ENCODE data around the gene LIMA1.

LIMA1 gene

GRCh38 chr12:50214018-50214417 is 69.3 kb downstream of the LIMA1 start:
- no peak for DNase-seq

DNA sequence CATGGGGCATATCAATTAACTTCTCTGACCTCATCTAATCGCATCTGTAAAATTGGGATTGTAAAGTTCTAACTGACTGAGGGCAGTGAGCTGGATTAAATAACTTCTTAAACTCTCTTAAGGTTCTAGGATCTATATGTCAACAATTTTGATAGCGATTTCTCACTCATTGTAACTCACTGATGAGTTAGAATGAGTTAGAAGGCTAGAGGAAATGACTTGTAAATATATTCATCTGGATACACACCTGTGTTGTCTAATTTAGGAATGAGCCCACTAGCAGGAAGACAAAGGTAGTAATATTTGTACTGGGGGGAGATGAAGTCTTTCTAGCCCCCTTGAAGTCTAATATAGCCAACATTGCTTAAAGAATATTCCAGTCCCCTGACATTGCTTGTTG is 69.9 kb downstream of the LIMA1 start:
- no peak for DNase-seq

DNA sequence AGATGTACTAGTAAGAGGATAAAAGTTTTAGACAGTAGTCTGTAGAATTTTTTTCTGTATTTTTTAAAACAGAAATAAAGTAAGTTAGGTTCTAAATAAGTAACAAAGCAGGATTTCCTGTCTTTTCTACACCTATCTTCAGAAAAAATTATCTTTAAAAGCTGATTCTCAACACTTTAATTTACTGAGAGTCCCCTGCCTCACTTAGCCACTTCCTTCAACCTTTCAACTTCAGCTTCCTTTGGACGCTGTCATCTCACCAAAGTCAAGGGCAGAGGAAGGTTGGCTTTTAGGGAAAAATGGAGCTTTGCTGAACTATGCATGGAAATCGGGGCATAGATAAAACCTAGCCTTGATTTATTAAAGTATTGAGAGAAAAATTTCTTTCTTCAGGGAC is 71.3 kb downstream of the LIMA1 start:
- no peak for DNase-seq

DNA sequence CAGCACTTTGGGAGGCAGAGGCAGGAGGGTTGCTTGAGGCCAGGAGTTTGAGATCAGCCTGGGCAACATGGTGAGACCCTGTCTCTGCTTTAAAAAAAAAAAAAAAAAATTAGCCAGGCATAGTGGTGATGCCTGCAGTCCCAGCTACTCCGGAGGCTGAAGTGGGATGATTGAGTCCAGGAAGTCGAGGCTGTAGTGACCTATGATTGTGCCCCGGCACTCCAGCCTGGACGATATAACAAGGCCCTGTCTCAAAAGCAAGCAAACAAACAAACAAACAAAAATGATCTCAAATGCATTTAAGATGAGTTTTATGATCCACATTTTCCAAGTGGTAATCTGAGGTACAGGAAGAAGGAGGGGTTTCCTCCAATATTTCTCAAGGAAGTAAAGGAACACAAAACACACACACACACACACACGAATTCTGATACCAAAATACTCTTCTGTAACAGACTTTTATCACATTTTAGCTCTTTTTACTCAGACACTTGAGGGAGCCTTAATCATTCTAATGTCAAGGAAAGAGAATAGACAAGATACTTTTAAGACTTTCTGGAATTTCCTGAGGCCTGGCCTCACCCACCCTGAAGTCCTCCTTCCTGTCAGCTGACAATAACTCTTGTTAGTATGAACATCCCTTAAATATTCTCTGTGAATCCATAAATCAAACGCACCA is 71.8 kb downstream of the LIMA1 start:
- no peak for DNase-seq

DNA sequence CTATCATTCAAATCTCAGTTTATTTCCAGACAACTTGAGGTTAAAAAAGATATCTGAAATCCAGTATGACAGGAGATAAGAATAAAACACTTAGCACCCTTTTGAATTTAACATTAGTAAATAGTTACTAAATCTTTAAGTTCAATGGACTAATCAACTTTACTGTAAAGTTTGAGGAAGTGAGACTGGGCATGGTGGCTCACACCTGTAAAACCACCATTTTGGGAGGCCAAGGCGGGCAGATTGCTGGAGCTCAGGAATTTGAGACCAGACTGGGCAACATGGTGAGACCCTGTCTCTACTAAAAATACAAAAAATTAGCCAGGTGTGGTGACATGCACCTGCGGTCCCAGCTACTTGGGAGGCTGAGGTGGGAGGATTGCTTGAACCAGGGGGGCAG is 75.9 kb downstream of the LIMA1 start:
- DNase-seq, result no peak

DNA sequence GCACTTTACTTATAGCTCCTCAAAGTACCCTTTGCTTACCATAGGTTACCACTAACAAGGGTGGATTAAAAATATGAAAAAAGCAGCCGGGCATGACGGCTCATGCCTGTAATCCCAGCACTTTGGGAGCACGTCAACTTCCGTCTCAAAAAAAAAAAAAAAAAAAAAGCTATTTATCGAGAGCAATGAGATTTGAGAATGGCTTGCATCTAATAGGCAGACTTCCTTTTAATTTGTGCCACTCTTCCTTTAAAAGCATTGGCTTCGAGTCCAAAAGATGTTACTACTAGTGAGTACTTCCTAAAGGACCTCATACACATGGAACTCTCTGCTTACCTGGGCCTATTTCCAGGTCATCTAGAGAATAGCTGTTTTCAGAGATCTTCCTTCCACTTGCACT is 77.7 kb downstream of the LIMA1 start:
- no peak for DNase-seq

DNA sequence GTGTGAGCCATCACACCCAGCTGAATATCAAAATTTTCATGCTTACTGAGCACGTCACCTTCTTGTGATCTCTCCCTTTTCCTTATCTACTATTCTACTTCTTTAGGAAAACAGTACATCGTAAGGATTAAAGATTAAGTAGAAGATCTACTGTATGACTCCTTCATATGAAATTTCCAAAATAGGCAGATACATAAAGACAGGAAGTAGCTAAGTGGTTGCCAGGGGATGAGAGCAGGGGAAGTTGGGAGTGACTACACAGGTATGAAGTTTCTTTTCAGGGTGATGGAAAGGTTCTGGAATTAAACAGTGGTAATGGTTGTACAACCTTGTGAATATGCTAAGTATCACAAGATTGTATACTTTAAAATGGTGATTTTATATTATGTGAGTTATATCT is 79.6 kb downstream of the LIMA1 start:
- no peak for DNase-seq

- DNase-seq, result no peak
Observed at GRCh38 chr12:50201987-50202521, 81.3 kb downstream of the LIMA1 start.

DNA sequence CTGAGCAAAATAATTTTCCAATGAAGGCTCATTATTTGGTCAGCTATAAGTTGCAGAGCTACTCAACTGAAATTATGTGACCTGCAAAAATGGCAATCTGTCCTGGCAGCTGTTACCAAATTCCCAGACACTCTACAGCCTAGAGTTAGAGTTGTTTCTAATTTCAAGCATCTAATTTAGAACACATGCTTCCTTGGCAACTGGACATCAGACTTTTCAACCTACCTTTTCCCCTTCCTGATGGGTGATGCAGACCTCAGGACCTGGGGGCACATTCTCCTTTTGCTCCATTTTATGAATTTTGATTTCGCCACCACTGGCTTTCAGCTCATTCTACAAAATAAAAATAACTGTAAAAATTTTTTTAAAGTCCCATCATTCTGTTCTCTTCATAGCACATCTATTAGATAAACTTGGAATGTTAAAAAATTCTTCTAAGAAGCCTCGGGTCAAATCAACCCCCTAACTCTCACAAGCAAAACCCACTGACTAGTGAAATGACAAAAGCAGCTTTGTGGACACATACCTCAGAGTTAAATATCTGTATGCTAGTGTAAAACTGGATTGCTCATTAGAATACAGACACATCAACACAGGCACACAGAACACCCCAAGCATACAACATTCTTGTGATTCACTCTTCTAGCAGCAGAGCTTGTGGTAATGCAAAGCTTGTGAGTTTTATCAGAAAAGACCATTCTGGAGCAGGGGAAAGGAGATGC is 82.6 kb downstream of the LIMA1 start:
- no peak for DNase-seq

DNA sequence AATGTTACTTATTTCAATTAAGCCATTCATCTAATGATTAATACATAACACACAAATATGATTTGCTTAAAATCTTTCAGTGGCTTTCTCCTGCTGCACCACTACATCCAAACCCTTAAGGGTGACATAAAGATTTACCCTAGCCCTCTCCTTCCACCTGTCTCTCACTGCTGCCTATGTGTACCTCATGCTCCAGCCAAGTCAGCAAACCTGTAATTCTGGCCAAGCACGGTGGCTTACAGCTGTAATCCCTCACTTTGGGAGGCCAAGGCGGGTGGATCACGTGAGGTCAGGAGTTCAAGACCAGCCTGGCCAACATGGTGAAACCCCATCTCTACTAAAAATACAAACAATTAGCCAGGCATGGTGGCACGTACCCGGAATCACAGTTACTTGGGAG is 84.5 kb downstream of the LIMA1 start:
- DNase-seq, result no peak

DNA sequence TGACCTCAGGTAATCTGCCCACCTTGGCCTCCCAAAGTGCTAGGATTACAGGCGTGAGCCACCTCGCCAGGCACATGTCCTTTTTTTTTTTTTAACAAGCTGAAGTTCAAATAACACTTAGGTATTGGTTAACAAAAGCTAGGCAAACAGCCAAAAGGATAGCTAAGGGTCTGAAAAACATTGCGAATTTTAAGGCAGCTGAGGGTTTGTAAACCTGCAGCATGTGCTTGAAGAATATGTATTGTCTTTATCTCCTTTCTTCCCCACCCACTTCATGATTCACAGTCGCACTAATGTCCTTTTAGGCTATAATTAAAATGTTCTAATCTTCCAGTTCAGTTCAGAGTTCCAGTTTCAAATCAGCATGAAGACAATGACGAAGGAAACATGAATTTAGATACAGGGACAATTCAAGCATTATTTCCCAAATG is 86.0 kb downstream of the LIMA1 start:
- no peak for DNase-seq

GRCh38 chr12:50196537-50196936 is 86.8 kb downstream of the LIMA1 start:
- DNase-seq, result no peak

GRCh38 chr12:50195832-50196231 is 87.5 kb downstream of the LIMA1 start:
- DNase-seq, result no peak

DNA sequence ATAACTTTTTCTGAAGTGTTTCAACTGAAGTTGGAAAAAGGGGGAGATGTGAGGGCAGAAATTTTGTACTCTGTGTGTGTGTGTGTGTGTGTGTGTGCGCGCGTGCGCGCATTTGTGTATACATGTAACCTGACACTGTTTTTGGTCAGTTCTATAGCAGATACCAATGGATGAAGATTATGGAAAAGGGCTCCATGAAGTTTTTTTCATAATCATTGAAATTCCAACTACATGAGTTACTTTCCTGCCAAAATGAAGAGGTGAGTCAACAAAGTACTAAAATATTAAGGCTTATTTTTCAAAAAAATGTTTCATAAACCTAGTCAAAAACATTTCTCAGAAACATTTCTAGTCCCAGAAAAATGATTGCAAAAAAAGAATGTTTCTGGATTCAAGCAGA is 90.4 kb downstream of the LIMA1 start:
- no peak for DNase-seq

GRCh38 chr12:50192236-50192635 is 91.1 kb downstream of the LIMA1 start:
- no peak for DNase-seq

DNA sequence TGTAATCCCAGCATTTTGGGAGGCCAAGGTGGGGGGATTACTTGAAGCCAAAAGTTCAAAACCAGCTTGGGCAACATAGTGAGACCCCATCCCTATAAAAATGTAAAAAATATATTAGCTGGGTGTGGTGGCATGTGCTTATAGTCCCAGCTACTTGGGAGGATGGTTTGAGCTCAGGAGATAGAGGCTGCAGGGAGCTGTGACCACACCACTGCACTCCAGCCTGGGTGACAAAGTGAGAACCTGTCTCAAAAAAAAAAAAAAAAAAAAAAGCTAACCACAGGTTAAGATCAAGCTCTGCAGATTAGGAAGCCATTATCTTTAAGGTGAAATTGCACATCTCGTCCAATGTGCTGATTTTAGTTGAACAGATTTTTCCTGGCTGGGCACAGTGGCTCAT is 92.5 kb downstream of the LIMA1 start:
- DNase-seq, result no peak

- DNase-seq, result no peak
Observed at GRCh38 chr12:50188875-50189575, 94.3 kb downstream of the LIMA1 start.

GRCh38 chr12:50188241-50188781 is 95.0 kb downstream of the LIMA1 start:
- no peak for DNase-seq

GRCh38 chr12:50187084-50187900 is 96.0 kb downstream of the LIMA1 start:
- DNase-seq, result no peak

DNA sequence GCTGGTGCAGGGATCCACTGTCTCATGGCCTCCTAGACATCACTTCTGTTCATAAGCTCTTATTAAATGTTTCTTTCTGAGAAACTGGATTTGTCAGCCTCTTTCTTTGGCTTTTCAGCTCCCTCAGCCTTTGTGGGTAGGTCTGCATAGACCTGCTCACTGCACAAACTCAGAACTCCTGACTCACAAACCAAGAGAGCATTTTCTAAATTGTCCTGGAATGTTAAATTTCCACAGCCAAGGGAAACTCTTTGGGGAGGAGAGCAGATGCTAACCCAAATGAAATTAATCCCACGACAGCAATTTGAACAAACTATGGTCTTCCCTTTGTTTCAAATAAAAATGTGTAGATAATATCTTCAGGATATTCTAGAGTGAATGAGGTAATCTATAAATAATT is 96.6 kb downstream of the LIMA1 start:
- no peak for DNase-seq

GRCh38 chr12:50185970-50186663 is 97.2 kb downstream of the LIMA1 start:
- DNase-seq, result no peak

DNA sequence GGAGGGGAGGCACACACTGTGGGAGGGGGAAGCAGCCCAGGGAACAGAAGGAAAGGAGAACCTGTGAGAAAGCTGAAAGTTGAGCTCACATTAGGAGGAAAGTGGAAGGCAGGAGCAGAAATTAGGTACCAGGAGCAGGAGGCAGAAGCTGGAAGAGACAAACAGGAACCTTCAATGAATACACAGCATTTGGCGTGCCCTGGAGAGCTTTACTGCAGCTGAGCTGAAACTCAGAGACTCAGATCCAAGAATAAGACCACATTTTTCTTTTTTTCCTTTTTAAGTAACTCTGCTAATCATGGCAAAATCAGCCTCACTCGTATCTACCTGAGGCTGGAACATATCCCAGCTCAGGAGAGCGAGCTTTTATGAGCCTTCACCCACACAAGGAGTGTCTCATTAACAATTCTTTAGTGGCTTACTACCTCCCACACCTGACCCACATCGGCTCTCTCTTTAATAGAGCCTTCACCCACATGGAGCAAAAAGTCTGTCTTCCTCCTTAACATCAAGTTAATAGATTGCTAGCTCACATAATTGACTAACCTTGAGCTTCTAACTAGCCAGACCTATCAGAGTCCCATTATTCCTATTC is 97.9 kb downstream of the LIMA1 start:
- DNase-seq, result no peak
